GM19372 (cell line): ENCODE data around the gene MAP7.

Experiments
- ATAC-seq: cut with Tn5 transposase; IDR thresholded peaks from one replicate; pipeline ENCODE4 v1.9.1; 2021; ENCODE audit warnings: mild to moderate bottlenecking, low read depth, moderate library complexity; ENCODE audit not compliant: unreplicated experiment

Gene MAP7

GRCh38 chr6:136429264-136430065 lies 120.8 kb downstream of the MAP7 start:
- no peak for ATAC-seq

GRCh38 chr6:136427378-136427717 lies 122.9 kb downstream of the MAP7 start:
- ATAC-seq, result no peak

GRCh38 chr6:136426627-136427377 lies 123.4 kb downstream of the MAP7 start:
- ATAC-seq, result no peak

- ATAC-seq, result no peak
These were observed 124.4 kb downstream of the MAP7 start for GRCh38 chr6:136425793-136426192.

GRCh38 chr6:136424901-136425300 lies 125.3 kb downstream of the MAP7 start:
- no peak for ATAC-seq

- no peak for ATAC-seq
These were observed 125.8 kb downstream of the MAP7 start for GRCh38 chr6:136424450-136424849.

- ATAC-seq, result no peak
These were observed 128.6 kb downstream of the MAP7 start for GRCh38 chr6:136421537-136422158.

GRCh38 chr6:136420853-136421252 lies 129.4 kb downstream of the MAP7 start:
- no peak for ATAC-seq

- no peak for ATAC-seq
These were observed 134.7 kb downstream of the MAP7 start for GRCh38 chr6:136415351-136416007.

GRCh38 chr6:136412410-136412809 lies 137.8 kb downstream of the MAP7 start:
- ATAC-seq, result no peak

GRCh38 chr6:136411453-136412354 lies 138.5 kb downstream of the MAP7 start:
- no peak for ATAC-seq

GRCh38 chr6:136411025-136411325 lies 139.2 kb downstream of the MAP7 start:
- no peak for ATAC-seq

- ATAC-seq, result no peak
These were observed 139.8 kb downstream of the MAP7 start for GRCh38 chr6:136410201-136411024.

GRCh38 chr6:136409597-136409996 lies 140.6 kb downstream of the MAP7 start:
- ATAC-seq, result no peak

- ATAC-seq, result no peak
These were observed 142.0 kb downstream of the MAP7 start for GRCh38 chr6:136408204-136408603.

GRCh38 chr6:136405420-136406029 lies 144.7 kb downstream of the MAP7 start:
- ATAC-seq, result no peak

GRCh38 chr6:136404627-136405419 lies 145.4 kb downstream of the MAP7 start:
- no peak for ATAC-seq

- ATAC-seq, result no peak
These were observed 146.2 kb downstream of the MAP7 start for GRCh38 chr6:136404007-136404406.
